Trophoblast cell (in vitro differentiated cells and primary cell): ENCODE data around the gene RGP1.

ENCODE experiments used
- DNase-seq, 2 donors: peaks; one replicate each; pipeline ENCODE4 v3.0.0-alpha.2; 2016
- H2AFZ ChIP-seq: 2 replicates; pipeline ENCODE4 v1.6.1; 2013; ENCODE audit warnings: low read length, moderate library complexity, mild to moderate bottlenecking; ENCODE audit not compliant: insufficient read depth, poor library complexity
- H2AK5ac ChIP-seq: 2 replicates; pipeline ENCODE4 v1.6.1; 2013; ENCODE audit warnings: mild to moderate bottlenecking, low read length
- H2BK120ac ChIP-seq: 2 replicates; pipeline ENCODE4 v1.6.1; 2013; ENCODE audit warnings: low read length, mild to moderate bottlenecking, moderate library complexity; ENCODE audit not compliant: insufficient read depth, poor library complexity
- H2BK12ac ChIP-seq: 2 replicates; pipeline ENCODE4 v1.6.1; 2013; ENCODE audit warnings: mild to moderate bottlenecking, low read length, moderate library complexity
- H2BK5ac ChIP-seq: 2 replicates; pipeline ENCODE4 v1.6.1; 2013; ENCODE audit warnings: low read length, low read depth, moderate library complexity, mild to moderate bottlenecking; ENCODE audit not compliant: poor library complexity
- H3K14ac ChIP-seq: 2 replicates; pipeline ENCODE4 v1.6.1; 2013; ENCODE audit warnings: mild to moderate bottlenecking, low read length
- H3K18ac ChIP-seq: 2 replicates; pipeline ENCODE4 v1.6.1; 2013; ENCODE audit warnings: mild to moderate bottlenecking, low read length
- H3K23ac ChIP-seq: 2 replicates; pipeline ENCODE4 v1.6.1; 2013; ENCODE audit warnings: low read length
- H3K27ac ChIP-seq: 2 replicates; pipeline ENCODE4 v1.5.1; 2013; ENCODE audit warnings: low read depth, mild to moderate bottlenecking, inconsistent platforms, low read length, moderate library complexity
- H3K27me3 ChIP-seq: 2 replicates; pipeline ENCODE4 v1.6.1; 2013; ENCODE audit warnings: inconsistent platforms, mild to moderate bottlenecking, low read length, moderate library complexity; ENCODE audit not compliant: insufficient read depth
- H3K36me3 ChIP-seq, 2 experiments: 1 replicate in 1 of 2; 2 replicates in 1 of 2; pipeline ENCODE4 v1.6.1; 2013; ENCODE audit warnings: low read length in 2 of 2, mild to moderate bottlenecking in 2 of 2, moderate library complexity in 1 of 2; ENCODE audit not compliant: insufficient read depth in 2 of 2, control insufficient read depth in 1 of 2
- H3K4ac ChIP-seq: 2 replicates; pipeline ENCODE4 v1.6.1; 2013; ENCODE audit warnings: low read depth, mild to moderate bottlenecking, low read length, moderate library complexity
- H3K4me1 ChIP-seq, 2 experiments: 1 replicate in 1 of 2; 2 replicates in 1 of 2; pipeline ENCODE4 v1.6.1; 2013; ENCODE audit warnings: low read length in 2 of 2, mild to moderate bottlenecking in 2 of 2, moderate library complexity in 1 of 2; ENCODE audit not compliant: insufficient read depth in 2 of 2, control insufficient read depth in 1 of 2
- H3K4me2 ChIP-seq: 2 replicates; pipeline ENCODE4 v1.6.1; 2013; ENCODE audit warnings: inconsistent platforms, mild to moderate bottlenecking, low read length, moderate library complexity
- H3K4me3 ChIP-seq: 2 replicates; pipeline ENCODE4 v1.5.1; 2013; ENCODE audit warnings: mild to moderate bottlenecking, low read depth, low read length, inconsistent platforms
- H3K79me1 ChIP-seq: one replicate; pipeline ENCODE4 v1.6.1; 2013; ENCODE audit warnings: low read length
- H3K79me2 ChIP-seq: 2 replicates; pipeline ENCODE4 v1.6.1; 2013; ENCODE audit warnings: low read length, mild to moderate bottlenecking; ENCODE audit not compliant: control insufficient read depth, insufficient read depth, poor library complexity
- H3K9ac ChIP-seq: 2 replicates; pipeline ENCODE4 v1.6.1; 2013; ENCODE audit warnings: mild to moderate bottlenecking, low read length
- H3K9me3 ChIP-seq: 2 replicates; pipeline ENCODE4 v1.6.1; 2013; ENCODE audit warnings: low read depth, mild to moderate bottlenecking, control low read depth, inconsistent platforms, low read length; ENCODE audit not compliant: insufficient read depth
- H4K12ac ChIP-seq: 2 replicates; pipeline ENCODE4 v1.6.1; 2013; ENCODE audit warnings: low read depth, mild to moderate bottlenecking, low read length, moderate library complexity
- H4K8ac ChIP-seq: 2 replicates; pipeline ENCODE4 v1.6.1; 2013; ENCODE audit warnings: low read depth, mild to moderate bottlenecking, low read length, moderate library complexity
- H4K91ac ChIP-seq: one replicate; pipeline ENCODE4 v1.6.1; 2013; ENCODE audit warnings: low read depth, mild to moderate bottlenecking, low read length, moderate library complexity
- WGBS: extraction: QIAGEN DNeasy Blood & Tissue Kit; methylation state at CpG from one replicate; pipeline ENCODE4 v1.1.7; 2013; ENCODE audit warnings: missing lambda C conversion rate; ENCODE audit not compliant: insufficient read length, insufficient coverage; ENCODE audit errors: extremely low coverage; 5-methylcytosine and 5-hydroxymethylcytosine counted together

The RGP1 gene

DNA sequence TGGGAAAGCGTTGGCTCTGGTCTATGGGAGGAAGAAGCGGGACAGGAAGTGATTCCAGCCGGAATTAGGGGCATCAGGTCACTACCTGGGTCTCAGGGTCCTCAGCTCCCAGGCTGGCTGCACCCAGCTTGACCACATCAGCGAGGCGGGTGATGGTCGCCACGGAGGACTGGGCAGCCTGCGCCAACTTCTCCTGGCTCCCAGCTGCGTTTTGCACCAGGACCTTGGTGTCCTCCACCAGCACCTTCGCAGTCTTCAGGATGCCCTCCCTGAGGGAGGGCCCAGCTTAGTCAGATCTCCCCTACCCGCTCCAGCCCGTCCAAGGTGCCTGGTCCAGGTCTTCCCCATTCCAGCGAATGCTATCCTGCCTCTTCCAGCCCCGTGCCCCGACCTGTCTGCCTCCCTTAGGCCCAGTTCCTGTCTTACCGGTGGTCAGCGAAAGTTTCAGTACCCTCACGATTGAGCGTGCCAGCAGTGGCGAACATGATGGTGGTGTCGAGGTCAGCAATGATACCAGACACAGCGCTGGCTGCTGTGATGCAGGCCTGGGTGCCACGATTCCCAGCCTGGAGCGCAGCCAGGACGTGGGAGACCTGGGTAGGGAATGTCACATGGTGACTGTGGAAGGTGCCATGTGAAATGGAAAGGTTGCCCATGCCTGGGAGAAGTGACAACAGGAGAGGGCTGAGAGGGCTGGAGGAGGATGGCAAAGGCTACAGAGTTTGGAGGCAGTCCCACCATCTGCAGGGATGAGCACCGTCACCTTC, 45.0 kb upstream of the RGP1 start:
- no peak for DNase-seq
- H4K8ac ChIP-seq, result no peak overlapping the region
- H2AFZ ChIP-seq, result no peak overlapping the region
- H3K27me3 ChIP-seq, result no peaks in the 10 kb centered on the region
- no peak overlapping the region for H4K91ac ChIP-seq
- WGBS, result no CpG with 5 or more reads among the region's 26 CpGs
- no peak overlapping the region for H3K4me3 ChIP-seq
- no peak overlapping the region for H3K4ac ChIP-seq
- H3K4me1 ChIP-seq, result no peaks in the 10 kb centered on the region
- no peak overlapping the region for H3K4me2 ChIP-seq
- no peak overlapping the region for H2AK5ac ChIP-seq
- H3K79me2 ChIP-seq, result no peaks in the 10 kb centered on the region
- no peak overlapping the region for H3K27ac ChIP-seq
- H3K9me3 ChIP-seq, result peaks cover 1% of the 10 kb centered on the region
- no peak overlapping the region for H3K14ac ChIP-seq
- no peak overlapping the region for H3K18ac ChIP-seq
- H4K12ac ChIP-seq, result no peak overlapping the region
- no peak overlapping the region for H3K9ac ChIP-seq
- H3K36me3 ChIP-seq, result peaks cover 77 to 86% of the 10 kb centered on the region in 2 experiments
- H3K79me1 ChIP-seq, result no peaks in the 10 kb centered on the region
- no peak overlapping the region for H2BK5ac ChIP-seq
- no peak overlapping the region for H3K23ac ChIP-seq
- no peak overlapping the region for H2BK120ac ChIP-seq
- H2BK12ac ChIP-seq, result no peak overlapping the region

DNA sequence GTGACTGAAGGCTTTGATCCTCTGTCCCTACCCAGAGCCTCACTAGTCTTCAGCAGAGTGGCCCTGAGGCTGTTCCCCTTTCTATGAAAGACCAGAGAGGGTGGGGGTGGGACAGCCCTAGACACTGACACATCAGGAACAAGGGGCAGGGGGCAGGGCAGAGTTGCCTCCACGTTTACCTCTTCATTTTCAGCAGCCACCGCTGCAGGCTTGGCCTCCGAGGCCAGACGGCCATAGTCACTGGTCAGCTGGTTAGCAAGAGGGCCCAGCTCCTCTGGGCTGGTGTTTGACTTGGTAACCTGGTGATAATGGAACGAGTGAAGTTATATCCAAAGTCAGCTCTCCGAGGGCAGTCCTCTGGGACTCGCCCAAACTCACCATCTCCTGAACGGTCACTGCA, 43.7 kb upstream of the RGP1 start:
- Histone ChIP-seq H2BK120ac (no peak overlapping the region), H3K23ac (no peak overlapping the region), H3K9me3 (peaks cover 1% of the 10 kb centered on the region), H2BK12ac (no peak overlapping the region), H3K14ac (no peak overlapping the region), H2AK5ac (no peak overlapping the region), H3K18ac (no peak overlapping the region), H2BK5ac (no peak overlapping the region), H3K27me3 (no peaks in the 10 kb centered on the region), H4K12ac (no peak overlapping the region), H3K4me2 (no peak overlapping the region), H4K91ac (no peak overlapping the region), H2AFZ (no peak overlapping the region), H3K79me1 (no peaks in the 10 kb centered on the region), H4K8ac (no peak overlapping the region), H3K36me3 (peaks cover 68 to 80% of the 10 kb centered on the region in 2 experiments), H3K4me3 (no peak overlapping the region), H3K4ac (no peak overlapping the region), H3K9ac (no peak overlapping the region), H3K4me1 (no peaks in the 10 kb centered on the region), H3K27ac (no peak overlapping the region), H3K79me2 (no peaks in the 10 kb centered on the region)
- WGBS, result no CpG with 5 or more reads among the region's 8 CpGs
- DNase-seq, result no peak

DNA sequence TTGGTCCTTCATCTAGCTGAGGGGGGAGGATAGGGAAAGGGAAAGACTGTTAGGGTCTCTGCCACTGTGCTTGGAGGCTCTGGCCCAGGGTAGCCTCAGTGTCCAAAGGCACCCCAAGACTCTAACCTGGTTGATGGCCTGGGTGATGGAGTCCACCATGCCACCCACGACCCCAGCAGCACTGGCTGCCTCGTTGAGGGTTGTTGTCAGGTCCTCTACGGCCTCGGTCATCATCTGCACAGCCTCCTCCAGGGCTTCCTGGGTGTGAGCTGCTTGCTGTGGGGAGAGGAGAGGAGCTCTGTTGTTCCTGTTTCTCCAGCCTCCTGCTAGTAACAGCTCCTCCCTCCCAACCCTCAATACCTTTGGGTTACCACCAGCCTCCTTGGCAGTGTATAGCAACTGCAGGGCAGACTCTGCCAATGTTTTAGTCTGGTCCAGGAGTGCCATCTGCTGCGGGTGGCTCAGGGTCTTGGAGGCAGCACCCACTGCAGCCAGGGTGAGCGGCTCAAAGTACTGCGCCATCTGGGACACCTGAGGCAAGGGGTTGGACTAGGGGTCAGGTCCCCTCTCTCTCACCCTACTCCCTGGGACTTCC, 43.2 kb upstream of the RGP1 start:
- H3K9ac ChIP-seq, result no peak overlapping the region

DNA sequence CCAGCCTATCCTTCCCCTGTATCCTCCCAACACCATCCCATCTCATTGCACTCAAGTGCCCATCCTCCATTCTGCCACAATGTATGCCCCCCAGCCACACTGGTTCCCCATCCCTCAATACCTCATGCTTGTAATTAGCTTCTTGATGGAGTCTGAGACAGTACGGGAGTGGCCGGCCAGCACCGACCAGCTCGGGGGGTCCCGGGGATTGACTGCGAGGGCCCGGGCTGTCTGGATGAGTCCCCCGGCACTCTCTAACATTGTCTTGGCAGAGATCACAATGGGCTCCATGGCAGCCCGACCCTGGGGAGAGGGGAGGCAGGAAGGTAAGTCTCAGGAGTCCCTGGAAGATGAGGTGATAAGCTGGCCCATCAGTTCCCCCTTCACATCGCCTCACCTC, 42.1 kb upstream of the RGP1 start:
- no peak for DNase-seq
- WGBS, result no CpG with 5 or more reads among the region's 10 CpGs
- Histone ChIP-seq H3K4me1 (no peaks in the 10 kb centered on the region), H3K14ac (no peak overlapping the region), H2BK5ac (no peak overlapping the region), H3K79me1 (no peaks in the 10 kb centered on the region), H4K91ac (no peak overlapping the region), H3K27ac (no peak overlapping the region), H3K4ac (no peak overlapping the region), H2BK120ac (no peak overlapping the region), H4K12ac (no peak overlapping the region), H2AK5ac (no peak overlapping the region), H3K9ac (no peak overlapping the region), H3K23ac (no peak overlapping the region), H3K79me2 (no peaks in the 10 kb centered on the region), H2BK12ac (no peak overlapping the region), H3K4me3 (no peak overlapping the region), H3K9me3 (peaks cover 1% of the 10 kb centered on the region), H3K4me2 (no peak overlapping the region), H3K18ac (no peak overlapping the region), H4K8ac (no peak overlapping the region), H3K27me3 (no peaks in the 10 kb centered on the region), H3K36me3 (peaks cover 77 to 82% of the 10 kb centered on the region in 2 experiments), H2AFZ (no peak overlapping the region)

More for the DNA sequence above, 43.2 kb upstream of the RGP1 start:
- Histone ChIP-seq H2BK120ac (no peak overlapping the region), H3K27me3 (no peaks in the 10 kb centered on the region), H3K23ac (no peak overlapping the region), H4K8ac (no peak overlapping the region), H4K91ac (no peak overlapping the region), H2BK12ac (no peak overlapping the region), H3K4ac (no peak overlapping the region), H3K27ac (no peak overlapping the region), H3K9me3 (peaks cover 1% of the 10 kb centered on the region), H2AK5ac (no peak overlapping the region), H3K79me1 (no peaks in the 10 kb centered on the region), H2AFZ (no peak overlapping the region), H2BK5ac (no peak overlapping the region), H3K4me1 (no peaks in the 10 kb centered on the region), H3K14ac (no peak overlapping the region), H3K18ac (no peak overlapping the region), H3K36me3 (peaks cover 72 to 82% of the 10 kb centered on the region in 2 experiments), H4K12ac (no peak overlapping the region), H3K79me2 (no peaks in the 10 kb centered on the region), H3K4me3 (no peak overlapping the region), H3K4me2 (no peak overlapping the region)
- DNase-seq, result no peak
- WGBS, result no CpG with 5 or more reads among the region's 7 CpGs
